GM18519 (cell line): ENCODE measurements around the gene CPNE4.
"Not testable (repeated sequence)": the region's sequence is repeated elsewhere in the genome, so short reads cannot be mapped to it uniquely, and the experiment has no call there.

Source experiments
- ATAC-seq: cut with Tn5 transposase; IDR thresholded peaks from one replicate; pipeline ENCODE4 v1.9.1; 2021; ENCODE audit warnings: mild to moderate bottlenecking, moderate library complexity; ENCODE audit not compliant: unreplicated experiment, low FRiP score

The CPNE4 gene

GRCh38 chr3:131963442-131963841, 71.4 kb downstream of the CPNE4 start:
- ATAC-seq = not testable (repeated sequence)

- ATAC-seq = no peak
These were observed 71.8 kb downstream of the CPNE4 start for GRCh38 chr3:131962982-131963381.

GRCh38 chr3:131960324-131960723, 74.5 kb downstream of the CPNE4 start:
- ATAC-seq = no peak

- ATAC-seq = no peak
These were observed 76.8 kb downstream of the CPNE4 start for GRCh38 chr3:131957980-131958379.

GRCh38 chr3:131957511-131957910, 77.3 kb downstream of the CPNE4 start:
- ATAC-seq = no peak

GRCh38 chr3:131948806-131949205, 86.0 kb downstream of the CPNE4 start:
- no peak for ATAC-seq

- no peak for ATAC-seq
These were observed 90.1 kb downstream of the CPNE4 start for GRCh38 chr3:131944676-131945075.

- ATAC-seq = no peak
These were observed 101.1 kb downstream of the CPNE4 start for GRCh38 chr3:131933665-131934064.

GRCh38 chr3:131928593-131928992, 106.2 kb downstream of the CPNE4 start:
- no peak for ATAC-seq

GRCh38 chr3:131925571-131925970, 109.2 kb downstream of the CPNE4 start:
- no peak for ATAC-seq

- ATAC-seq = no peak
These were observed 112.5 kb downstream of the CPNE4 start for GRCh38 chr3:131922356-131922755.

GRCh38 chr3:131917006-131917405, 117.8 kb downstream of the CPNE4 start:
- no peak for ATAC-seq

GRCh38 chr3:131914090-131914691, 120.6 kb downstream of the CPNE4 start:
- no peak for ATAC-seq

GRCh38 chr3:131912255-131912654, 122.6 kb downstream of the CPNE4 start:
- ATAC-seq = no peak

- ATAC-seq = no peak
These were observed 127.0 kb downstream of the CPNE4 start for GRCh38 chr3:131907796-131908195.

- no peak for ATAC-seq
These were observed 130.8 kb downstream of the CPNE4 start for GRCh38 chr3:131903988-131904415.

GRCh38 chr3:131901686-131902085, 133.1 kb downstream of the CPNE4 start:
- ATAC-seq = no peak

- ATAC-seq = no peak
These were observed 133.9 kb downstream of the CPNE4 start for GRCh38 chr3:131900891-131901290.

- ATAC-seq = no peak
These were observed 135.8 kb downstream of the CPNE4 start for GRCh38 chr3:131899021-131899420.

GRCh38 chr3:131898346-131898745, 136.5 kb downstream of the CPNE4 start:
- ATAC-seq = no peak

GRCh38 chr3:131896285-131896684, 138.5 kb downstream of the CPNE4 start:
- no peak for ATAC-seq

- ATAC-seq = no peak
These were observed 139.0 kb downstream of the CPNE4 start for GRCh38 chr3:131895766-131896165.

GRCh38 chr3:131892331-131892730, 142.5 kb downstream of the CPNE4 start:
- ATAC-seq = no peak
